HTERT RPE-1 (cell line): Measurements from ENCODE around the gene C5.
"Not testable (repeated sequence)": the region's sequence is repeated elsewhere in the genome, so short reads cannot be mapped to it uniquely, and the experiment has no call there.

ENCODE experiments used
- in situ Hi-C: fragments of 300-500 bp; cut with MboI; formaldehyde crosslinking; loops from 4 replicates; pipeline ENCODE4 v1.14.3; 2020; ENCODE audit warnings: low sequenced_read_pairs

C5 gene

DNA sequence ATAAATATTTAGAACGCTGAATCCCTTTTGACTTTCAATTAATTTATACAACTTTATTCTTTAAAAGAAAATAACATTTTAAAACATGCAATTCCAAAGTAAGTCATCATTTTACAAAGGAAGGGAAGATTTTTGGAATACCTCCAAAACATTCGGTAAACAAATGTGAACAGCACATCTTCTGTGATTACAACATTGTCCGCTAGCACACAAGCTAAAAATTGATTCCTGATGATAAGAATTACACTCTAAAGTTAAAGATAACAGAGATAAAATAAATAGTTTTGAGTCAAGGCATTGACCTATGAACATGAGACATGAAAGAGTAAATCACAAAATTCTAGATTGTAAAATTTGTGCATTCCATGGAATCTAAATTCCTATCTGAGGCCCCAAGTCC is 67.2 kb downstream of the C5 start:
- in situ Hi-C loops, result no loop called here

DNA sequence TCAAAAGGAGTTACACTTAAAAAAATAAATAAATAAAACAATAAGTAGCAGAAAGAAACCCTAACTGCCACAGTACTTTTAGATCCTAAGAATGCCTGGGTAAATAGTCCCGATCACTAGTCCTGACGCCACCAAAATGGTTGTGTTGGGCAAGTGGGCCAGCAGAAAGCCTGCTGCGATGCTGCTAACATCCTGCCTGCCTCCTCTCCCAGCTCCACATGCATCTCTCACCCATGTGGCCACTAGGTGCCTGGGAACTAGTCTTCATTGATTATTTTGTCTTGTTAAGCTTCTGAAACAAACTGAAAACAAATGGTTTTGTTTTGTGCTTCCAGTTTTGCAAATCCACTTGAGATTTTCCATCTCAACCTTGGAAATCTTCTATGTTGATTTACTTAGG is 69.1 kb downstream of the C5 start:
- in situ Hi-C loops, result no loop called here

- in situ Hi-C loops, result no loop called here
Observed at GRCh38 chr9:120979797-120980196, 70.3 kb downstream of the C5 start.

DNA sequence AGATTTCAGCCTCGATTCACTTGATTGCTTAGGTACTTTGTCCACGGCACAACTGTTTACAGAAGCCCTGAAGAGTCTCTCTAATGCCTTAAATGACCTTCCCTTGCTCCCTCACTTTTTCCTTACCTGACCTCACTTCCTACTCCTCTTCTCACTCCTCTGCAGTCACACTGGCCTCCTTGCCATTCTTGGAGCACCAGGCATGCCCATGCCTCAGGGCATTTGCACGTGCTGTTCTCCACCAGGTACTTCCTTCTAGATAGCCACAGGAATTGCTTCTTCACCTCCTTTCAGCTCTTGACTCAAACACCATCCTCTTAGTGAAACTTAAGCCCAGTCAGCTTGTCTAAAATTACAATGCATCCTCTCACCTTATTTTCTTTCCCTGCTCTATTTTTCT is 71.1 kb downstream of the C5 start:
- in situ Hi-C loops, result no loop called here

DNA sequence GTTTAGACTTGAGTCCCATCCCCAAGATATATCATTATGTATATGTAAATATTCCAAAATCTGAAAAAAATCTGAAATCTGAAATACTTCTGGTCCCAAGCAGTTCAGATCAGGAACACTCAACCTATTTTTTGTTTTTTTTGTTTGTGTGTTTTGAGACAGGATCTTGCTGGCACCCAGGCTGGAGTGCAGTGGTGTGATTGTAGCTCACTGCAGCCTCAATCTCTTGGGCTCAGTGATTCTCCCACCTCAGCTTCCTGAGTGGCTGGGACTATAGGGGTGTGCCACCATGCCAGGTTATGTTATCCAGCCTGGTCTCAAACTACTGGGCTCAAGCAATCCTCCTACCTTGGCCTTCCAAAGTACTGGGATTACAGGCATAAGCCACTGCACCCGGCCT is 72.8 kb downstream of the C5 start:
- in situ Hi-C loops, result no loop called here

GRCh38 chr9:120974921-120975320 is 75.2 kb downstream of the C5 start:
- in situ Hi-C loops, result no loop called here

GRCh38 chr9:120974181-120974580 is 75.9 kb downstream of the C5 start:
- in situ Hi-C loops, result no loop called here

DNA sequence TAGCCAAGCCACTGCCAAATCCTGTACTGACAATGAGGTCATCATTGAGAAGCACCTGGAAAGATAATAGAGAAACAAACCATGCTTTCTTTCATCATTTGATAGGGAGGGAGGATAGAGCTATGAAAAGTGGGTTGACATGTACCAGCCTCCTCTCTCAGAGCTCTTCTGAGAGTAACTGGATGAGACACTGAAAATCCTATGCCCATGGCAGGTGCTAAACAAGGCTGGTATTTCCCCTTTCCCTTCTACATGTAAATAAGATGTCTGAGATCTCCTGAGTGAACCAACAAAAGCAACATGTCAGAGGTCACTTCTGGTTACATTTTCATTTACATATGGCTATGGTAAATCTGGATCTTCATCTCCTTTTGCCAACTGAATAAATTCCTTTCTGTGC is 78.1 kb downstream of the C5 start:
- in situ Hi-C loops, result no loop called here

DNA sequence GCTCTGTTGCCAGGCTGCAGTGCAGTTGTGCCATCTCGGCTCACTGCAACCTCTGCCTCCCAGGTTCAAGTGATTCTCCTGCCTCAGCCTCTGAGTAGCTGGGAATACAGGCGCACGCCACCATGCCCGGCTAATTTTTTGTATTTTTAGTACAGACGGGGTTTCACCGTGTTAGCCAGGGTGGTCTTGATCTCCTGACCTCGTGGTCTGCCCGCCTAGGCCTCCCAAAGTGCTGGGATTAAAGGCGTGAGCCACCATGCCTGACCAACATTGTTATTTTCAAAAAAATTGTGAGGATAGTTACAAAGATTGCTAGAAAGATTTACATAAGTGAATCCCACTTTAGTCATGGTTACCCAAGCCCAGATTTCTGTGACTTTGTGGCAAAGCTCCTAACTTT is 78.6 kb downstream of the C5 start:
- in situ Hi-C loops, result not testable (repeated sequence)

DNA sequence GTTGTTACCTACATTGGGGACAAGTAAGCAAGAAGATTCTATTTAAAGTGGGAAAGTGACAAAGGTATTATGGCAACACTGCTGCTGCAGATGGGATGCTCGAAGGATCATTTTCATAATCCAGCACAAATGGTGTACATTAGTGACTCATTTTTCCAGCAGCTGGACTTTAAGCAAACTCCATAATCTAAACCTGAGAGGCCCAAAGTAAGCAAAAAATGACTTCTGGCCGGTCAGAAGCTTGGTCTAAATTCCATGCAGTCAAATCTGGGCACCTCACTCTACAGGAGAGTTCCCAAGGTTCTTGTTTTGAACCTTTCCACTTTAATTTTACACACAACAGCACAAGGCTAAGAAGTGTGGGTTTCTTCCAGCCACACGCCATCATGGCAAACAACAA is 79.8 kb downstream of the C5 start:
- in situ Hi-C loops, result no loop called here

DNA sequence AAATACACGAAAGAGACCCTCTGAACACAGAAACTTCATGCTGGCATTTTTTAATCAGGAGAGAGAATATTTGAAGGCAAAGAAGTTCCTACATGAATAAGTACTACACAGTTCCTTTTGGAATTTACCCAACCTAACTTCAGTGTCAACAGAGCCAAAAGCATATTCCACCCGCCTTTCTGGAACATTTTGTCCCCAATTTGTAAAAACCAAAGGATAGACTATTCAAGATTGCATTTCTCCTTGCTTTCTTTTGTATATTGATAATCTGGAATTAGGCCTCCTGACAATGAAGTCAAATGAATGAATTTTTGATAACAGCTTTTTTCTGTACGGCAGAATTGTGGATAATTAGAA is 84.1 kb downstream of the C5 start:
- in situ Hi-C loops, result no loop called here

- in situ Hi-C loops, result no loop called here
Observed at GRCh38 chr9:120965344-120966012, 84.6 kb downstream of the C5 start.

DNA sequence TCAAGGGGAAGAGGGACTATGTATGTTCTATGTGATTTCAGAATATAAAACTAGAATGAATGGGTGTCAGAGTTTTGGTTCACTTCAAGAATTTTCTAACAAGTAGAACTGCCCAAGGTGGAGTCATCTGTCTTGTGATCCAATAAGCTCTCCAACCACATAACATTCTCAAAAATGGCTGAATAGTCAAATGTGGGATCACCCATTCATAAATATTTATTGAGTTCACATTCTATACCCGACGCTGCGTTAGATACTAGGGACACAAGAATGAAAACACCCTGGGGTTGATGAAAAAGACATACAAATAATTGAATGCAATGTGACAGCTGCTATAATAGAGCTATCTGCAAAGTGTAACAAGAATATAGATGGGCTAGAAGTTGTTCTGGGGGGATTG is 88.1 kb downstream of the C5 start:
- in situ Hi-C loops, result no loop called here

- in situ Hi-C loops, result no loop called here
Observed at GRCh38 chr9:120960001-120960400, 90.1 kb downstream of the C5 start.

- in situ Hi-C loops, result no loop called here
Observed at GRCh38 chr9:120956862-120957261, 93.2 kb downstream of the C5 start.

- in situ Hi-C loops, result no loop called here
Observed at GRCh38 chr9:120951960-120952618, 98.0 kb downstream of the C5 start.

GRCh38 chr9:120950421-120951388 is 99.4 kb downstream of the C5 start:
- in situ Hi-C loops, result no loop called here

DNA sequence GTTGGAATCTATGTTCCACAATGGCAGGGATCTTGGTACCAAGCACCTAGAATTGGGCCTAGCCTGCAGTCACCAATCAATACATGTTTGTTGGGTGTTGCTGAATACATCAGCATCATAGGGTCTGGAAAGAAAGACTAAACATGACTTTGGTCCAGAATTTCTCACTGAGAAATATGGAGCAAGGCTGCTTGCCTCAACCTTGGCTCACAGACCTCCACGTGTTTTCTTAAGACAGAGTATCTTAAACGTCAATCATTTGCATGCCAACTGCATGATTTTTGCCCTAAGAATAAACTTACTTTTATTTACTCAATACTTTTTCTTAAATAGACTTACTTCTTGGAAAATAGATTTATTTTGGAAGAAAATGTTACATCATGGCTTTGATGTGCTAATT is 100.8 kb downstream of the C5 start:
- in situ Hi-C loops, result no loop called here

DNA sequence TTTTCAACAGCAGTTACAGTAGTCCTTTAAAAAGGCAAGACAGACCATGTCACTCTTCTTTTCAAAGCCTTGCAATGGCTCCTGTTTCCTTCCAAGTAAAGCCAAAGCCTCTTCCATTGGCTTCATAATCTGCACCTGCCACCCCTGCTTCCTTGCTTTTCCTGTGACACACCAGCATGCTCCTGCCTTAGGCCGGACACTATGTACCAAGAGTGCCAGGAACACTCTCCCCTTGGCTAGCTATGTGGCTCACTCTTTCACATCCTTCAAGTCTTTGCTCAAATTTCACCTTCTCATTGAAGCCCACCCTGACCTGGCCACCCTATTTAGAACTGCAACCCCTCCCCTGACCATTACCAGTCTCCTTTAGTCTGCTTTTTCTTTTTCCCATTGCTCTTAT is 101.3 kb downstream of the C5 start:
- in situ Hi-C loops, result no loop called here

DNA sequence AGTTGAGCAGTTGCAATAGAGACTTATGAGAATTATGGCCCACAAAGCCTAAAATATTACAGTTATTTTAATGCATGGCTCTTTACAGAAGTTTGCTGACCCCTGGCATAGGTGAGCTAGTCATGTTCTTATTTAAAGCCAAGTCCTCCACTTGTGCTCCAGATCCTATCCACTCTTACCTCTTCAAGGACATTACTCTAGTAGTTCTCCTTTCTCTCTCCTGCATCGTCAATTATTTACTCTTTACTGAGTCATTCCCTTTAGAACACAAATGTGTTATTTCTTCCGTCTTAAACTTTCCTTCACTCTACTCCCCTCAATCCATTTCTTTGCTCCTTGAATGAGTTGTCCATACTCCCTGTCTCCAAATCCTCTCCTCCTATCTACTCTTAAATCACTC is 102.9 kb downstream of the C5 start:
- in situ Hi-C loops, result no loop called here

- in situ Hi-C loops, result no loop called here
Observed at GRCh38 chr9:120946259-120946658, 103.8 kb downstream of the C5 start.

DNA sequence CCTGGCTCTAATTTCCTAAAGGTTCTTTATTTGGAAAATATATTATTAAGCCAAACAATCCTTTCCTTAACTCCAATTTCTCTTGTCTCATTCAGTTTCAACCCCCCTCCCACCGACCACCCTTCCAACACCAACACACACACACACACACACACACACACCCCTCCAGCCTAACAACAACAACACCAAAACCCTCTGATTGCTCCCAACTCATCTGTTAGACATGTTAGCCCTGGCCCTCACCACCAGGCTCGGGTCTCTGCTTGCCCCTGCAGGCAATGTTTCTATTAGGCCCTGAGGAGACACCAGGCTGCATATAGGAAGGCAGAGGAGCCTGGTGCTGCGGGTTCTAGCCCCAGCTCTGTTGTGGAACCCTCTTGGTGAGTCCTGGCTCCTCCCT is 105.1 kb downstream of the C5 start:
- in situ Hi-C loops, result no loop called here
